ENCODE measurements around the gene ELOF1.

DNA sequence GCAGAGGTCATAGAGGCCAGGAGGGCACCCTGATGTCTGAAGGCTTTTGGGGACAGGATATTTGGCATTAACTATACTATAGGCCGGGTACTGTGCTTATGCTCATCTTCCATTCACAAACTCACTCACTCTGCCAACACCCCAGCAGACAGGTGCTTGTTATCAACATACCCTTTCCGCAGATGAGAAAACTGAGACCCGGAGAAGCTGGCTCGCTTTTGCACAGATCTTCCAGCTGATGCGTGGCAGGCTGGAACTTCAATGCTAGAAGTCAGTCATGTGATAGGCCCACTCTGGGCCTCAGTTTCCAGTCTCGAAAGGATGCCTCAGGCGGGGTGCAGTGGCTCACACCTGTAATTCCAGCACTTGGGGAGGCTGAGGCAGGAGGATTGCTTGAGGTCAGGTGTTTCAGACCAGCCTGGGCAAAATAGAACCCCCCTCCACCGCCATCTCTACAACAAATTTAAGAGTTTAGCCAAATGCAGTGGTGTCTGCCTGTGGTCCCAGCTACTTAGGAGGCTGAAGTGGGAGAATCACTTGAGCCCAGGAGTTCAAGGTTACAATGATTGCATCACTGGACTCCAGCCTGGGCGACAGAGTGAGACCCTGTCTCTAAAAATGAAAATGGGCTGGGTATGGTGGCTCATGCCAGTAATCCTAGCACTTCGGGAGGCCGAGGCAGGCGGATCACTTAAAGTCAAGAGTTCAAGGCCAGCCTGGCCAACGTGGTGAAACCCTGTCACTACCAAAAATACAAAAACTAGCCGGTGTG is 10.9 kb downstream of the ELOF1 start:
- TF ChIP-seq, protein P1, sequence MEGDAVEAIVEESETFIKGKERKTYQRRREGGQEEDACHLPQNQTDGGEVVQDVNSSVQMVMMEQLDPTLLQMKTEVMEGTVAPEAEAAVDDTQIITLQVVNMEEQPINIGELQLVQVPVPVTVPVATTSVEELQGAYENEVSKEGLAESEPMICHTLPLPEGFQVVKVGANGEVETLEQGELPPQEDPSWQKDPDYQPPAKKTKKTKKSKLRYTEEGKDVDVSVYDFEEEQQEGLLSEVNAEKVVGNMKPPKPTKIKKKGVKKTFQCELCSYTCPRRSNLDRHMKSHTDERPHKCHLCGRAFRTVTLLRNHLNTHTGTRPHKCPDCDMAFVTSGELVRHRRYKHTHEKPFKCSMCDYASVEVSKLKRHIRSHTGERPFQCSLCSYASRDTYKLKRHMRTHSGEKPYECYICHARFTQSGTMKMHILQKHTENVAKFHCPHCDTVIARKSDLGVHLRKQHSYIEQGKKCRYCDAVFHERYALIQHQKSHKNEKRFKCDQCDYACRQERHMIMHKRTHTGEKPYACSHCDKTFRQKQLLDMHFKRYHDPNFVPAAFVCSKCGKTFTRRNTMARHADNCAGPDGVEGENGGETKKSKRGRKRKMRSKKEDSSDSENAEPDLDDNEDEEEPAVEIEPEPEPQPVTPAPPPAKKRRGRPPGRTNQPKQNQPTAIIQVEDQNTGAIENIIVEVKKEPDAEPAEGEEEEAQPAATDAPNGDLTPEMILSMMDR (IDR thresholded peaks at IDR 0.05; ENCODE audit: poor library complexity), result no peak
- no peak for TF ChIP-seq EZH2 (IDR thresholded peaks at IDR 0.05; ENCODE audit: borderline replicate concordance)

All from hepatocyte (in vitro differentiated cells).